ENCODE data around the gene NXNL1. TPM values are rescaled to one million over a fixed set of nuclear protein-coding genes. Genes with fewer than 3 reads are reported as not detected.

The NXNL1 gene
- total RNA-seq, 1 experiment from 2014 or later = not detected

DNA sequence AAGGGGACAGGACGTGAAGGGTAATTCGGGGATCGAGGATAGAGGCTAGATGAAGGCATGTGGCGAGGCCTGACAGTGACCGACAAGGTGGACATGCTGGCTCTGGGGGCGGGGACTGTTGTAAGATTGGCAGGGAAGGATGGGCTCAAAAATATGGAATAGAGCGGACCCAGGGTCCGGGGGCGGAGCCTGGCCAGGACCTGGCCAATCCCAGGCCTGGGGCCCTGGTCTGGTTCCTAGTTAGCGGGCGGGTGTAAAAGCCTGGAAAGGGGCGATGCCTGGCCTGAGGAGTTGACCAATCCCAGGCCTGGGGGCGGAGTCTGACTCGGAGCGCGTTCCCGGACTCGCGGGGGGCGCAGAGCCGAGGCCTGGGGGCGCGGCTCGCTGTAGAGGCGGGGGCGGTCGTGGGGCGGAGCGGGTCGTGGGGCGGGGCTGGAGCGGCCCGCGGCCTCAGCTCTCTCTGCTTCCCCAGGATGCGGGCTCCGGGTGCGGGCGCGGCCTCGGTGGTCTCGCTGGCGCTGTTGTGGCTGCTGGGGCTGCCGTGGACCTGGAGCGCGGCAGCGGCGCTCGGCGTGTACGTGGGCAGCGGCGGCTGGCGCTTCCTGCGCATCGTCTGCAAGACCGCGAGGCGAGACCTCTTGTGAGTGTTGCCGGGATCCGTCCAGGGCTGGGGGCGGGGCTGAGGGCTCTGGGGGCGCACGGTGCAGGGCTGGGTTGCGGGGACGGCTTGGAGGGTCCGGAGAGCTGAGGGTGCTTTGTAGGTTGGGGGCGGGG is 9.5 kb upstream of the NXNL1 start, which contains the start of gene SLC27A1:
Gene SLC27A1, plus strand, starts transcription at position 457 of the 774 bp plus-strand sequence. Its CDS starts 17 bp downstream, at position 474.
- Histone ChIP-seq H2AFZ (ENCODE audit: low read depth, low read length, poor library complexity, severe bottlenecking) (peak within 1 kb of the TSS; percentile 92), H4K20me1 (ENCODE audit: insufficient read depth) (no peaks in the 10 kb centered on the region), H3K4me2 (ENCODE audit: low read length) (peak within 1 kb of the TSS; percentile 98), H3K36me3 (ENCODE audit: control insufficient read depth in 1 of 2, insufficient read depth in 2 of 2, low read length in 2 of 2) (no peaks in the 10 kb centered on the region), H3K79me2 (ENCODE audit: insufficient read depth, low read length) (peaks cover 10% of the 10 kb centered on the region; the same call in 1 of the 2 replicates), H3K4me1 (ENCODE audit: control insufficient read depth in 1 of 2, insufficient read depth in 2 of 2, low read length in 2 of 2) (peaks cover 43 to 72% of the 10 kb centered on the region in 2 experiments), H3K9me3 (ENCODE audit: control insufficient read depth in 1 of 2, insufficient read depth in 1 of 2, low read depth in 1 of 2, low read length in 2 of 2) (no peaks in the 10 kb centered on the region), H3K27me3 (ENCODE audit: insufficient read depth, low read length) (no peaks in the 10 kb centered on the region), H3K4me3 (replicated peaks in 1 of 2; ENCODE audit: low read depth in 1 of 2, low read length in 2 of 2) (peak within 1 kb of the TSS; percentile 66 to 78), H3K27ac (ENCODE audit: low read depth, low read length) (peak within 1 kb of the TSS; percentile 83), H3K9me2 (ENCODE audit: insufficient read depth) (no peaks in the 10 kb centered on the region), H3K9ac (ENCODE audit: low read length) (peak within 1 kb of the TSS; percentile 82)
- POLR2A ChIA-PET = interaction anchor here (1.3 kb wide), 1 partner anchor 106 kb away, joined by 4 read pairs; no protein-coding TSS in a partner anchor
- CTCF ChIA-PET = interaction anchor here (1.1 kb wide), 1 partner anchor 29 kb away, joined by 3 read pairs; no protein-coding TSS in a partner anchor
- ATAC-seq (peak; percentile 91), DNase-seq (ENCODE audit: low read depth, low spot score) (peak; percentile 98)
- TF ChIP-seq ELF1 (IDR thresholded peaks at IDR 0.05; ENCODE audit: borderline replicate concordance, low read depth) = no peak
- no peak for TF ChIP-seq TCF7L2 (IDR thresholded peaks at IDR 0.05; ENCODE audit: borderline replicate concordance, extremely low read depth, insufficient read depth, insufficient read length)
- TF ChIP-seq ZFX (IDR thresholded peaks at IDR 0.05) = no peak
- no peak for TF ChIP-seq JUND (IDR thresholded peaks at IDR 0.05)
- TF ChIP-seq EZH2phosphoT487 (IDR thresholded peaks at IDR 0.05; ENCODE audit: borderline replicate concordance) = no peak
- TF ChIP-seq SIN3A (IDR thresholded peaks at IDR 0.05; ENCODE audit: low read depth) = no peak
- no peak for TF ChIP-seq ATF3 (IDR thresholded peaks at IDR 0.05)
- no peak for TF ChIP-seq RAD21 (IDR thresholded peaks at IDR 0.05; ENCODE audit: low read depth)
- peak; percentile 68 for TF ChIP-seq POLR2AphosphoS5 (IDR thresholded peaks at IDR 0.05; ENCODE audit: low read depth, low read length)
- peak; percentile 49; the same call in 1 of the 2 replicates for TF ChIP-seq SP1 (IDR thresholded peaks at IDR 0.05; ENCODE audit: low read depth)
- TF ChIP-seq EGR1 (IDR thresholded peaks at IDR 0.05; ENCODE audit: low read depth) = peak; percentile 91
- RAD21 ChIA-PET (ENCODE audit: low non-redundant PET in 1 of 2, low total read pairs in 2 of 2, uncharacterized antibody in 2 of 2, unreplicated experiment in 2 of 2) = no interaction called here
- BruUV-seq (replicated peaks) = no TSS peak
- intact Hi-C loops (cut with micrococcal nuclease) = no loop called here
